ENCODE results near the gene PDGFRA.

Gene PDGFRA

DNA sequence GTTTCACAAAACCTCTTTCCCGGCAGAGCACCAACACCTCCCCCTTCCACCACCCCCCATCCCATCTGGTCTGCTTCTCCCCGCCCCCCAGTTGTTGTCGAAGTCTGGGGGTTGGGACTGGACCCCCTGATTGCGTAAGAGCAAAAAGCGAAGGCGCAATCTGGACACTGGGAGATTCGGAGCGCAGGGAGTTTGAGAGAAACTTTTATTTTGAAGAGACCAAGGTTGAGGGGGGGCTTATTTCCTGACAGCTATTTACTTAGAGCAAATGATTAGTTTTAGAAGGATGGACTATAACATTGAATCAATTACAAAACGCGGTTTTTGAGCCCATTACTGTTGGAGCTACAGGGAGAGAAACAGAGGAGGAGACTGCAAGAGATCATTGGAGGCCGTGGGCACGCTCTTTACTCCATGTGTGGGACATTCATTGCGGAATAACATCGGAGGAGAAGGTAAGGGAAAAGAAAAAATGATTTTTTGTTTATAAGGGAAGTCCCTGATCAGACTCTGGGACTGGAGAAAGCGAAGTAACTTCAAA lies at the start of gene PDGFRA:
PDGFRA (plus strand) TSS at position 333 of the 541 bp plus-strand sequence. CDS start 29,476 bp downstream, outside the sequence.
- DNase-seq (ENCODE audit: low read depth in 2 of 3, low spot score in 2 of 3), result no peak

GRCh38 chr4:54184581-54184980 lies 44.5 kb upstream of the PDGFRA start:
- no peak for DNase-seq (ENCODE audit: low read depth in 2 of 3, low spot score in 2 of 3)

DNA sequence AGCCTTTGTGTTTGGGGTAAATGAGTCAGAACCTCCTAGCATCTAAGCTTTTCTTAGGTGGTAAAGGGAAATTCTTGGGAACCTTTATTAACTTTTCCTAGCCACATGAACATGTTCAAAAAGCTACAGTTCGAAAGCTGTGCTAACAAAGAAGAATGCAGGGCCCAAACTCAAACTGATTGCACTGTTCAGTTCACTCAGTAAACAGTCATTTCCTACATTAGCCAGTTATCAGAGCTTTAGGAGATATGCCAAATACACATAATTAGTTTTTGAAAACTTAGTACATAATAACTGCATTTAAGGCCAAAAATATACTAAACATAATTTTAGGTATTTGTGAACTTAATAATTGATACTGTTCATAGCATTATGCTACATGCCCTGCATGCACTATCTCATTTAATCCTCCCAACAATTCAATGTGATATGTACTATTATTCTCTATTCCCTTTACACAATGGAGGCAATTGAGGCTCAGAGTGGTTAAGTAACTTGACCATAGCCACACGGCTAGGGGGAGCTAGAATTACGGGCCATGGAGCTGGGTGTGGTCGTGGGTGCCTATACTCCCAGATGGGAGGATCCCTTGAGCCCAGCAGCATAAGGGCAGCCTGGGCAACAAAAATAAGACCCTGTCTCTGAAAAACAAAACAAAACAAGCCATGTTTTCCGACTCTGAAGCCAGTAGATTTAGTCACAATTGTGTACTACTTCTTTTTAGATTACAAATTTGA lies 43.9 kb upstream of the PDGFRA start:
- no peak for DNase-seq (ENCODE audit: low read depth in 2 of 3, low spot score in 2 of 3)

DNA sequence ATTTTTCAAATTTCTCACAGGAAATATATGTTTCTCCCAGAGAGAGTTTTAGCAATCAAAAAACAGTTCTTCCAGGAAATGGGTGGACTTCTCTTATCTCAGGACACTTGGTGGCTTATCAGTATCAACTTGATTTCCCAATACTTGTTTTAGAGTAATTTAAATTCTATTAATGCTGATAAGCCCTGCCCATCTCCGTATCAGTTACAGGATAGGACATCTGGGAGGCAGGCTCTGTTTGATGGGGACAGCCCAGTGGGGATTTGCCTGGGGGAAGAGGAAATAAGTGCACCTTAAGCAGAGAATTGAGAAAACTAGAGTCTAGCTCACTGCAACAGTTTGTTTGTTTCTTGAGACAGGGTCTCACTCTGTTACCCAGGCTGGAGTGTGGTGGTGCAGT lies 43.2 kb upstream of the PDGFRA start:
- no peak for DNase-seq (ENCODE audit: low read depth in 2 of 3, low spot score in 2 of 3)

- no peak for DNase-seq (ENCODE audit: low read depth in 2 of 3, low spot score in 2 of 3)
Measured at GRCh38 chr4:54186371-54186770, 42.7 kb upstream of the PDGFRA start.

DNA sequence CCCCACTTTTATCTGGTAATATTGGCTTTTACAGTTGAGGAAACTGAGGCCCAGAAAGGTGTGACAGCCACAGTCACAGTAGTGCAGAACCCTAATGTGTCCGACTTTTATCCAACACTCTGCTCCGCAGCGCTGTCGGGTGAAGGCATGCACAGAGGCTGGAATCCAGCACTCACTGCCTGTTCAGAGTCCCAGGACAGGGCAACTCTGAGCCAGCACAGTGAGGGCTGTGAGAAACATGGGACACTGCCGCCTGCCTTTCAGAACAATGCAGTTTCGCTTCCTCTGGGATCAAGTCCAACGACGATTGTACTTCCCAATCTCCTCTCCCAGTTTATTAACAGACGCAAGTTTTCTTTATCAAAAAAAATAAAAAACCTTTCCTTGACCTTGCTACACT lies 41.9 kb upstream of the PDGFRA start:
- no peak for DNase-seq (ENCODE audit: low read depth in 2 of 3, low spot score in 2 of 3)

- DNase-seq (ENCODE audit: low read depth in 2 of 3, low spot score in 2 of 3), result no peak
Measured at GRCh38 chr4:54189140-54189539, 40.0 kb upstream of the PDGFRA start.

DNA sequence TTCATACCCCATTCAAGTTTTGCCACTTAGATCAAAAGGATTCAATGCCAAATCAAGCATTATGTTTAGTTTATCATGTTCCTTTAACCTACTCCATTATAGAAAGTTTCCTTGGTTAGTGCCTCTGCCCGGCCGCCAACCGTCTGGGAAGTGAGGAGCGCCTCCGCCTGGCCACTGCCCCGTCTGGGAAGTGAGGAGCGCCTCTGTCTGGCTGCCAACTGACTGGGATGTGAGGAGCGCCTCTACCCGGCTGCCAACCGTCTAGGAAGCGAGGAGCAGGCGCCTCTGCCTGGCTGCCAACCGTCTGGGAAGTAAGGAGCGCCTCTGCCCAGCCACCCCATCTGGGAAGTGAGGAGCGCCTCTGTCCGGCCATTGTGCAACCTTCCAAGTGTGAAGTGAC lies 36.3 kb upstream of the PDGFRA start:
- DNase-seq (ENCODE audit: low read depth in 2 of 3, low spot score in 2 of 3), result no peak

DNA sequence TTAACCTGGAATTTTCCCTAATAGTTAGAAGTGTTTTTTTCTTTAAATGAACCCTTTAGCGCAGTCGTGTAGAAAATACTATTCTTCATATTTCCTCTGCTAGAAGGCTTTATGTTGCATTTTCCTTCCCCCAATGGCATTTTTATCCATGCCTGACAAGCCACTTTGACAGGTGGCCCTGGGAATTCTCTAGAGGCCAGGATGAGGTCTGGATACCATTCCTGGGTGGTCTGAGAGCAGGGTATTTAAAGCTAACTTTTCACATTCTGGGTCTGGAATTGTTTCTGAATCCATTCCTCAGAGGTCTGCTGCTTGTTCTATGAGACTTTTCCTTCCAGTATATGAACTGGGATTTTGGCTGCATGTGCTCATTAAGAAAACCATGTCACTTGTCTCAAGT lies 31.2 kb upstream of the PDGFRA start:
- no peak for DNase-seq (ENCODE audit: low read depth in 2 of 3, low spot score in 2 of 3)

DNA sequence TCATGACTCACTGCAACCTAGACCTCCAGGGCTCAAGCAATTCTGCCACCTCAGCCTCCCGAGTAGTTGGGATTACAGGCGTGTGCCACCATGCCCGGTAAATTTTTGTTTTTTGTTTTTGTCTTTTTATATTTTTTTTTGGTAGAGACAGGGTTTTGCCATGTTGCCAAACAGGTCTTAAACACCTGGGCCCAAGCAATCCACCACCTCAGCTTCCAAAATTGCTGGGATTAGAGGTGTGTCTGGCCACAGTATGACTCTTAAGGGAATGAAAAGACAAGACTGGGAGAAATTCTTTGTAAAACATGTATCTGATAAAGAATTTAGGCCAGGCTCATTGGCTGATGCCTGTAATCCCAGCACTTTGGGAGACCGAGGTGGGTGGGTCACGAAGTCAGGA lies 29.2 kb upstream of the PDGFRA start:
- DNase-seq (ENCODE audit: low read depth in 2 of 3, low spot score in 2 of 3), result no peak

DNA sequence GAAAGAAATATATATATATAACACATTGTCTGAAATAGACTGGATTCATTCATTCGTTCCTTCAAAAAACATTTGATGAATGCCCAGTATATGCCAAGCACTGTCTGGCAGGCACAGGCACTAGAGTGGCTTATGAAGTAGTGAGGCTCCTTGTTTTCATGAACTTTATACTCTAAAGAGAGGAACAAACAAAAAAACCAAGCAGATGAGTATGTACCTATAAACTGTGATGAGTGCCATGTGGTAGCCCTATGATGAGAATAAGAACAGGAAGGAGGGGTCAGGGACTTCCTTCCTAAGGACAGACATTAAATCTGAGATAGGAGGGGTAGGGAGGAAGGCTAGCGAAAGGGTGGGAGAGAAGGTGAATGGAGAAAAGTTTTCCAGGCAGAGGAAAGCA lies 19.5 kb upstream of the PDGFRA start:
- DNase-seq (ENCODE audit: low read depth in 2 of 3, low spot score in 2 of 3), result no peak

DNA sequence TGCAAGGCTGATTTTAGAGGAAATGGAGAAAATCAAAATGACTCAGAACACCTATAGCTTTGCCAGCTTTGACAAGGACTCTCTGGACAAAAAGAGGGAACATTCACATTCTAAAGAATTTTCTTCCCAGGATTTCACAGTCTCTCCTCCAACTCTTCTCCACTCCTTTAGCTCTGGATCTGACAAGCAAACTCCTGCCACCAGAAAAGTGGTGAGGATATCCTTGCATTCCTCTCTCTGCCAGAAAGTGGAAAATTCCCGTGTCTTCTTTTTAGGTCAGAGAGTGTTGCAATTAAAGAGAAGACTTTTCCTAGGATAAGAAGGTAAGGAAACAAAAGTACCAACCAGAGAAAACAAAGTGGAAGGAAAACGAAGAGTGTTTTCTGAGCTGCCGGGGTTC lies 16.1 kb upstream of the PDGFRA start:
- DNase-seq (ENCODE audit: low read depth in 2 of 3, low spot score in 2 of 3), result no peak

DNA sequence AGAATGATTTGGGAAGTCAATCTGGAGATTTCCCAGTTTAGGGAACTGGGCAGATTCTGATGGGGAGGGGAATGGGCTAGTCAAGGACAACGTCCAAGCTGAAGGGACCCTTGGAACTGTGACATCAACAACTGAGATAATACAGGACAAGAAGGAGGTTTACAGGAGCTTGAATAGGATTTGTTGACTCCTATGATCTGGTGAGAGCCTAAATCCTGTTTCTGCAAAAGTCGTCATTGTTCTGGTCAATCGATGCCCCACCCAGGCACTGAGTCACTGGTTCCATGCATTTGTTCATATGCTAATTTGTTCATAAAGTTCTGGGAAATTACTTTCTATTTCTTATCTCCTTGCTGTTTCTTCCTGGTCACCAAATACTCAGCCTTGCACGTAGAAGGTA lies 15.3 kb upstream of the PDGFRA start:
- no peak for DNase-seq (ENCODE audit: low read depth in 2 of 3, low spot score in 2 of 3)

GRCh38 chr4:54215379-54216077 lies 13.6 kb upstream of the PDGFRA start:
- DNase-seq (ENCODE audit: low read depth in 2 of 3, low spot score in 2 of 3), result no peak

DNA sequence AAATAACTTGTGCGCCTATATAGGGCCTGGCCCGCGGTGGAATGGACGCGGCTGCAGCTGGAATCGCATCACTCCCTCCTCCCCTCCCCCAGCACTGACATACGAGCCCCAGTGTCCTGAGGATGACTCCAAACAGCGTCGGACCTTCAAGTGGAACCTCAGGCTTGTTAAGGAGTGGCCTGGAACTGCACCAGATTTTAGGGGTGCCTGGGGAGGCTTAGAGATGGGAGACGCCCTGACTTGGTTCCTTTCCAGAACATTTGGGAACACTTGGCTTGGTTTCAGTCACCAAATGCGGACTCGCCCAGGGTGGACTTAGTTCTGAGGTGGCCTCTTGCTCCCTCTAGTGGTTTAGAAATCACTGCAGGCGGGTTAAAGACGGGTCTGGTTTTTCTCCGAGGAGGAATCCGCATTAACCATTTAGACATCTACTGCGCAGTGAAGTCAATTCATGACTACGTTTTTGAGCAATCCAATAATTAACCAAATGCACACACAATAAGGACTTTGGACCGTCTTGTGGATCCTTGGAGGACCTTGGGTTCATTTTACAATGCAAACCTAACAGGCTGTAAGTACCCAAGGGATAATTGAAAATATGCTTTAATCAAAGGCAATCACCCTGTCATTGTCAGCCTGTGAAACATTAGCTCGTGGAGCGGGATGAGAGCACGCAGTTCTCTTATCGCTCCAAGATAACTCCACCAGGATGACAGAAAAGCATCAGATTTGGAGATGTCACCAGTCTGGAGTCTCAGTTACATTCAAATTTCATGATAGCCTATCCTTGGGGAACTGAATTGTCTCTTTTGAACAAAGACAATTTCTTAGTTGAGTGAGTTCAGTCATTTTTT lies 11.2 kb upstream of the PDGFRA start:
- no peak for DNase-seq (ENCODE audit: low read depth in 2 of 3, low spot score in 2 of 3)

DNA sequence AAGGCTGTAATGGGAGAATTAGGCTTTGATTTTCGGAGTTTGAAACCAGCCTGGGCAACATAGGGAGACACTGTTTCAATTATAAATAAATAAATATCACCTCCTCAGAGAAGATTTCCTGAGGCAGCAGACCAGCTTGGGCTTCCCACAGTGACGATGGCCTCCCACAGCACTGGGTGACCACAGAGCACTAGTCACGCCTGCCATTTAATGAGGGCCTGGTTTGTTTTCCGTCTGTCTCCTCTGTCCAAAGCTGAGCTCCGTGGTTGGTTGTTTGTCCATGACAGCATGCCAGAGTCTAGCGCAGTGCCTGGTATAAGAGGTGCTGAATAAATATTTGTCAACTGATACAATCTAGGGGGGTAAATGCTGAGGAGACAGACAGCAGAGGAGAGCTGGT lies 10.4 kb upstream of the PDGFRA start:
- no peak for DNase-seq (ENCODE audit: low read depth in 2 of 3, low spot score in 2 of 3)

DNA sequence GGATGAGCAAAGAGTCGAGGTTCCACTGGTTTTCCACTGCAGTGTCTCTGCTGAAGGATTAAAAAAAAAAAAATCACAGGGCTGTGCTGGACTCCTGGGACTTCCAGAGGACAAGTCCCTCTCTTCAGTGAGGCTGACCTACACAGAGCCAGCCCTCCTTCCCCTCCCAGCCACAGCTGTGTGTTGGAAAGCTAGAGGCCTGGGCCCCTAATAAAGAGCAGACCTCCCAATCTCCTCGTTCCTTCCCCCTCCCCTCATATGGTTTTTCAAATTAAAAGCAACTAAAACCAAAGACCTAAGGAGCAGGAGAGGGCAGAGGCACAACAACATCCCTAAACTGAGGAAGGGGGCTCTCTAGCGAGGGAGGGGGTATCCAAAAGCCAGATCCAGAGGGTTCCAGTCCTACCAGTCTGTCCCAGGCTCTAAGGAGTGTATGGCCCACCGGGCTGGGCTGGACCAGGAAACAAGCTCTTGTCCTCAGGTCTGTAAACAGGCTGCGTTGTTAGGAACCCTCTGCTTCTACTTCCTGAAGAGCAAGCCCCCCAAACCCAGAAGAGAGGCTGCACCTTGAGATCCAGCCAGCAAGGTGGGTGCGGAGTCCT lies 4.0 kb upstream of the PDGFRA start:
- no peak for DNase-seq (ENCODE audit: low read depth in 2 of 3, low spot score in 2 of 3)

DNA sequence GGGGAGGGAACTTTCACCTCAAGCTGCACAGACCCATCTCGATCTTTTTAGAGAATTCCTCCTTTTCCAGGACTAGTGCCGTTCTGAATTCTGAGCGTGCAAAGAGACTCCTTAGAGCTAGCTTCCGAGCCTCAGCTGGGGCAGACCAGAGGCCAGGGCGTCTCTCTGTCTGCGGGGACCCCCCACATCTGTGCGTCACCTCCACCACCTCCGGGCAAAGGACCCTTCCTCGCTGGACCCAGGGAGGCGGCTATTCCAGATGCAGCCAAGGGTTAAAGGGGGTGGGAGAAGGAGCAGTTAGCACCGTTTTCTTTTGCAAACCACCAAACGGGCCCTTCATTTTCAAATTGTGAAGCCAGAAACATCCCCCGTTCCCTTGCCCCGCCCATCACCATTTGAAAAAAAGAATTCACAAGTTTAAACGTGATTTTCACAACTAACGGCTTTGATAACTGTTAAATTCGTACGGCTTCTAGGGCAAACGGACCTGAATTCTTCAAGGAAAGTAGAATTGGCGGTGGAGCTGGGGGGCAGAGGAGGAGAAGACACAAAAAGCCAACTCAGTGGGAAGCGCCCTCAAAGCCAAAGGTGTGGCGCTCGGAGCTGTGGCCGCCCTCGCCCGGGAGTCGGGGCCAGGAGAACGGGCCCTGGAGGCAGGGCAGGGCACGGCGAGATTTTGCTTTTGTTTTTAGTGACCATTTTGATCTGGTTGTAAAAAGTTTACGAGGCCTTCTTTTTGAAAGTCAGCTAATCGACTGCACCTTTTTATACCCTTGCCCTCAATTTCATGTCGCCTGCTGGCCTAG lies 3.3 kb upstream of the PDGFRA start:
- DNase-seq (ENCODE audit: low read depth in 2 of 3, low spot score in 2 of 3), result no peak

GRCh38 chr4:54226404-54227255 lies 2.5 kb upstream of the PDGFRA start:
- no peak for DNase-seq (ENCODE audit: low read depth in 2 of 3, low spot score in 2 of 3)
